B cell (primary cell): ENCODE data around the gene BMP5.

Experiments used
- CTCF ChIP-seq: fragments of 200-600 bp; IDR thresholded peaks from one replicate; pipeline ENCODE4 v1.8.0; 2022; ENCODE audit warnings: antibody characterized with exemption, mild to moderate bottlenecking
- EZH2 ChIP-seq: IDR thresholded peaks from 2 replicates; pipeline ENCODE4 v1.6.1; 2012; ENCODE audit warnings: borderline replicate concordance, low read depth, mild to moderate bottlenecking, moderate library complexity, low read length; ENCODE audit not compliant: insufficient read depth, poor library complexity, severe bottlenecking

- TF ChIP-seq CTCF (no peak), EZH2 (no peak)
Measured at GRCh38 chr6:55897346-55897745, 22.0 kb upstream of the BMP5 start.
